Mesendoderm (in vitro differentiated cells): ENCODE data around the gene EFEMP1.

Source experiments
- DNase-seq: peaks from one replicate; pipeline ENCODE4 v3.0.0; 2013
- H2AK5ac ChIP-seq: 2 replicates; pipeline ENCODE4 v1.6.1; 2013; ENCODE audit warnings: low read length, inconsistent platforms
- H2BK120ac ChIP-seq: 2 replicates; pipeline ENCODE4 v1.6.1; 2013; ENCODE audit warnings: low read depth, mild to moderate bottlenecking, low read length, moderate library complexity, mixed read lengths
- H2BK15ac ChIP-seq: replicated peaks from 2 replicates; pipeline ENCODE4 v1.6.1; 2013; ENCODE audit warnings: low read depth, mild to moderate bottlenecking, moderate library complexity
- H2BK5ac ChIP-seq: 2 replicates; pipeline ENCODE4 v1.6.1; 2013; ENCODE audit warnings: low read length, inconsistent platforms
- H3K18ac ChIP-seq: 2 replicates; pipeline ENCODE4 v1.6.1; 2013; ENCODE audit warnings: mild to moderate bottlenecking, low read length, mixed read lengths
- H3K23ac ChIP-seq: one replicate; pipeline ENCODE4 v1.6.1; 2013; ENCODE audit warnings: low read length
- H3K27ac ChIP-seq: 2 replicates; pipeline ENCODE4 v1.5.1; 2013; ENCODE audit warnings: low read depth, mild to moderate bottlenecking, inconsistent platforms, low read length, moderate library complexity
- H3K27me3 ChIP-seq: 2 replicates; pipeline ENCODE4 v1.6.1; 2013; ENCODE audit warnings: low read length, control low read depth, mild to moderate bottlenecking, inconsistent platforms; ENCODE audit not compliant: insufficient read depth, poor library complexity
- H3K36me3 ChIP-seq: 2 replicates; pipeline ENCODE4 v1.6.1; 2013; ENCODE audit warnings: low read length, inconsistent platforms; ENCODE audit not compliant: control insufficient read depth, insufficient read depth
- H3K4ac ChIP-seq: one replicate; pipeline ENCODE4 v1.6.1; 2013; ENCODE audit warnings: low read depth, mild to moderate bottlenecking, low read length, moderate library complexity
- H3K4me1 ChIP-seq: 2 replicates; pipeline ENCODE4 v1.6.1; 2013; ENCODE audit warnings: low read depth, low read length, inconsistent platforms; ENCODE audit not compliant: control insufficient read depth
- H3K4me2 ChIP-seq: 2 replicates; pipeline ENCODE4 v1.6.1; 2013; ENCODE audit warnings: low read length
- H3K4me3 ChIP-seq: 2 replicates; pipeline ENCODE4 v1.5.1; 2013; ENCODE audit warnings: mild to moderate bottlenecking, low read length
- H3K56ac ChIP-seq: one replicate; pipeline ENCODE4 v1.6.1; 2013; ENCODE audit warnings: low read length
- H3K79me1 ChIP-seq: 2 replicates; pipeline ENCODE4 v1.6.1; 2013; ENCODE audit warnings: low read length, inconsistent platforms
- H3K79me2 ChIP-seq: 2 replicates; pipeline ENCODE4 v1.6.1; 2013; ENCODE audit warnings: mild to moderate bottlenecking, low read length; ENCODE audit not compliant: control insufficient read depth, insufficient read depth
- H3K9ac ChIP-seq: 2 replicates; pipeline ENCODE4 v1.6.1; 2013; ENCODE audit warnings: low read length, inconsistent platforms
- H4K5ac ChIP-seq: one replicate; pipeline ENCODE4 v1.6.1; 2013; ENCODE audit warnings: low read length
- H4K8ac ChIP-seq: one replicate; pipeline ENCODE4 v1.6.1; 2013; ENCODE audit warnings: low read depth, mild to moderate bottlenecking, control low read depth, low read length, moderate library complexity
- WGBS: extraction: QIAGEN DNeasy Blood & Tissue Kit; methylation state at CpG from one replicate; pipeline ENCODE4 v1.1.7; 2013; ENCODE audit warnings: low lambda C conversion rate, missing lambda C conversion rate; ENCODE audit not compliant: insufficient coverage; ENCODE audit errors: extremely low coverage; 5-methylcytosine and 5-hydroxymethylcytosine counted together

Gene EFEMP1

GRCh38 chr2:55918856-55919255 lies 4.7 kb downstream of the EFEMP1 start:
- no peak overlapping the region for H2BK15ac ChIP-seq
- WGBS = no CpG with 5 or more reads among the region's 1 CpG
- H3K4ac ChIP-seq = no peak overlapping the region
- no peak overlapping the region for H3K4me2 ChIP-seq
- H3K27me3 ChIP-seq = no peaks in the 10 kb centered on the region
- H3K79me1 ChIP-seq = no peaks in the 10 kb centered on the region
- H3K27ac ChIP-seq = no peak overlapping the region
- H4K5ac ChIP-seq = no peak overlapping the region
- peaks cover 2% of the 10 kb centered on the region for H3K4me1 ChIP-seq
- H3K18ac ChIP-seq = no peak overlapping the region
- no peaks in the 10 kb centered on the region for H3K79me2 ChIP-seq
- no peaks in the 10 kb centered on the region for H3K36me3 ChIP-seq
- H3K23ac ChIP-seq = no peak overlapping the region
- H3K4me3 ChIP-seq = no peak overlapping the region
- H2BK5ac ChIP-seq = no peak overlapping the region
- H2AK5ac ChIP-seq = no peak overlapping the region
- no peak overlapping the region for H3K9ac ChIP-seq
- no peak overlapping the region for H3K56ac ChIP-seq
- no peak overlapping the region for H2BK120ac ChIP-seq
- no peak overlapping the region for H4K8ac ChIP-seq
- no peak for DNase-seq

GRCh38 chr2:55917713-55918390 lies 5.7 kb downstream of the EFEMP1 start:
- Histone ChIP-seq H3K79me2 (no peaks in the 10 kb centered on the region), H3K18ac (no peak overlapping the region), H3K79me1 (no peaks in the 10 kb centered on the region), H3K36me3 (no peaks in the 10 kb centered on the region), H4K5ac (no peak overlapping the region), H3K23ac (no peak overlapping the region), H3K27me3 (no peaks in the 10 kb centered on the region), H3K4ac (no peak overlapping the region), H2AK5ac (no peak overlapping the region), H4K8ac (no peak overlapping the region), H3K4me2 (no peak overlapping the region), H2BK120ac (no peak overlapping the region), H3K56ac (no peak overlapping the region), H3K27ac (no peak overlapping the region), H3K4me3 (no peak overlapping the region), H2BK15ac (no peak overlapping the region), H3K4me1 (peaks cover 2% of the 10 kb centered on the region), H3K9ac (no peak overlapping the region), H2BK5ac (no peak overlapping the region)
- WGBS = no CpG with 5 or more reads among the region's 11 CpGs
- DNase-seq = no peak

- H3K36me3 ChIP-seq = no peaks in the 10 kb centered on the region
- H3K56ac ChIP-seq = no peak overlapping the region
- H4K8ac ChIP-seq = no peak overlapping the region
- no peaks in the 10 kb centered on the region for H3K79me2 ChIP-seq
- no peak overlapping the region for H3K27ac ChIP-seq
- no peak for DNase-seq
- no peak overlapping the region for H2BK120ac ChIP-seq
- no peak overlapping the region for H3K4ac ChIP-seq
- no peak overlapping the region for H3K4me3 ChIP-seq
- no peaks in the 10 kb centered on the region for H3K27me3 ChIP-seq
- H2AK5ac ChIP-seq = no peak overlapping the region
- no peak overlapping the region for H3K4me2 ChIP-seq
- H4K5ac ChIP-seq = no peak overlapping the region
- H3K18ac ChIP-seq = no peak overlapping the region
- H3K9ac ChIP-seq = no peak overlapping the region
- WGBS = no CpG with 5 or more reads among the region's 5 CpGs
- no peak overlapping the region for H3K23ac ChIP-seq
- peaks cover under 1% of the 10 kb centered on the region for H3K4me1 ChIP-seq
- no peak overlapping the region for H2BK5ac ChIP-seq
- no peak overlapping the region for H2BK15ac ChIP-seq
- no peaks in the 10 kb centered on the region for H3K79me1 ChIP-seq
Measured at GRCh38 chr2:55917117-55917516, 6.5 kb downstream of the EFEMP1 start.

- H3K9ac ChIP-seq = no peak overlapping the region
- DNase-seq = no peak
- H2BK120ac ChIP-seq = no peak overlapping the region
- H3K79me1 ChIP-seq = no peaks in the 10 kb centered on the region
- no peak overlapping the region for H3K27ac ChIP-seq
- WGBS = no CpG with 5 or more reads among the region's 7 CpGs
- no peak overlapping the region for H4K8ac ChIP-seq
- no peak overlapping the region for H3K4me2 ChIP-seq
- no peaks in the 10 kb centered on the region for H3K27me3 ChIP-seq
- H2AK5ac ChIP-seq = no peak overlapping the region
- H3K4me3 ChIP-seq = no peak overlapping the region
- H3K4ac ChIP-seq = no peak overlapping the region
- no peak overlapping the region for H2BK15ac ChIP-seq
- H3K23ac ChIP-seq = no peak overlapping the region
- H3K79me2 ChIP-seq = no peaks in the 10 kb centered on the region
- H3K56ac ChIP-seq = no peak overlapping the region
- H3K4me1 ChIP-seq = no peaks in the 10 kb centered on the region
- no peak overlapping the region for H3K18ac ChIP-seq
- H2BK5ac ChIP-seq = no peak overlapping the region
- H3K36me3 ChIP-seq = no peaks in the 10 kb centered on the region
- H4K5ac ChIP-seq = no peak overlapping the region
Measured at GRCh38 chr2:55916473-55917049, 7.0 kb downstream of the EFEMP1 start.

GRCh38 chr2:55914786-55915185 lies 8.8 kb downstream of the EFEMP1 start:
- Histone ChIP-seq H3K4me1 (no peaks in the 10 kb centered on the region), H3K4ac (no peak overlapping the region), H3K27ac (no peak overlapping the region), H3K79me2 (no peaks in the 10 kb centered on the region), H3K27me3 (no peaks in the 10 kb centered on the region), H4K8ac (no peak overlapping the region), H3K56ac (no peak overlapping the region), H2BK5ac (no peak overlapping the region), H3K4me2 (no peak overlapping the region), H2BK15ac (no peak overlapping the region), H2BK120ac (no peak overlapping the region), H3K18ac (no peak overlapping the region), H3K23ac (no peak overlapping the region), H4K5ac (no peak overlapping the region), H3K79me1 (no peaks in the 10 kb centered on the region), H2AK5ac (no peak overlapping the region), H3K36me3 (no peaks in the 10 kb centered on the region), H3K4me3 (no peak overlapping the region), H3K9ac (no peak overlapping the region)
- WGBS = no CpG with 5 or more reads among the region's 1 CpG
- DNase-seq = no peak

- no peaks in the 10 kb centered on the region for H3K79me1 ChIP-seq
- H2BK120ac ChIP-seq = no peak overlapping the region
- no peaks in the 10 kb centered on the region for H3K36me3 ChIP-seq
- no peak overlapping the region for H3K9ac ChIP-seq
- no peak overlapping the region for H2AK5ac ChIP-seq
- no peak overlapping the region for H3K56ac ChIP-seq
- H4K5ac ChIP-seq = no peak overlapping the region
- no peak for DNase-seq
- no peak overlapping the region for H2BK15ac ChIP-seq
- no peak overlapping the region for H3K4ac ChIP-seq
- H3K79me2 ChIP-seq = no peaks in the 10 kb centered on the region
- H3K4me2 ChIP-seq = no peak overlapping the region
- no peaks in the 10 kb centered on the region for H3K4me1 ChIP-seq
- H3K4me3 ChIP-seq = no peak overlapping the region
- H3K27ac ChIP-seq = no peak overlapping the region
- H3K23ac ChIP-seq = no peak overlapping the region
- WGBS = no CpG with 5 or more reads among the region's 3 CpGs
- H3K18ac ChIP-seq = no peak overlapping the region
- no peak overlapping the region for H4K8ac ChIP-seq
- H2BK5ac ChIP-seq = no peak overlapping the region
- no peaks in the 10 kb centered on the region for H3K27me3 ChIP-seq
Measured at GRCh38 chr2:55912926-55913325, 10.7 kb downstream of the EFEMP1 start.
